Endothelial cell of umbilical vein (primary cell): ENCODE data around the gene SEC14L6. TPM values are rescaled to one million over a fixed set of nuclear protein-coding genes. Genes with fewer than 3 reads are reported as not detected.

Source experiments
- BruUV-seq: library from RNA; stranded (reverse); fragments of 400-500 nt; replicated peaks from 2 replicates; lab custom pipeline; 2021; lab: Mats Ljungman, UMichigan
- CTCF ChIA-PET: fragments of 300-600, 350-600 bp; sonication (Branson Sonifier 250); formaldehyde crosslinking; loops from one replicate; lab custom pipeline; 2021; ENCODE audit warnings: antibody characterized with exemption, inconsistent platforms; lab: Charles Lee
- POLR2A ChIA-PET: fragments of 300-600, 350-600 bp; sonication (Branson Sonifier 250); formaldehyde crosslinking; loops from one replicate; lab custom pipeline; 2021; ENCODE audit warnings: antibody characterized with exemption, inconsistent platforms; lab: Charles Lee
- DNase-seq: peaks from one replicate; pipeline ENCODE4 v3.0.0-alpha.2; 2011; ENCODE audit warnings: low read depth, low spot score
- FAIRE-seq: peaks from 2 replicates; lab custom pipeline; 2011; peaks lifted over from hg19 to GRCh38; lab: Jason Lieb, UNC
- H2AFZ ChIP-seq: 2 replicates; pipeline ENCODE4 v1.6.0; 2012; ENCODE audit warnings: low read depth, low read length, control low read depth, inconsistent platforms
- H3K27ac ChIP-seq: 2 replicates; pipeline ENCODE4 v1.5.1; 2011; ENCODE audit warnings: low read depth, mild to moderate bottlenecking, control low read depth, low read length, moderate library complexity; ENCODE audit not compliant: insufficient read depth
- H3K27me3 ChIP-seq, 2 experiments: 2 replicates each; pipeline versions ENCODE4 v1.6.0 to v1.6.1; 2011; ENCODE audit warnings: low read length in 2 of 2, mixed read lengths in 1 of 2; ENCODE audit not compliant: control insufficient read depth in 2 of 2, insufficient read depth in 2 of 2
- H3K36me3 ChIP-seq, 2 experiments: 2 replicates in 1 of 2; 3 replicates in 1 of 2; pipeline ENCODE4 v1.5.1; 2011; ENCODE audit warnings: low read length in 2 of 2, mild to moderate bottlenecking in 1 of 2, moderate library complexity in 1 of 2; ENCODE audit not compliant: control insufficient read depth in 2 of 2, insufficient read depth in 2 of 2; ENCODE audit errors: extremely low read depth in 1 of 2
- H3K4me1 ChIP-seq: 3 replicates; pipeline ENCODE4 v1.5.1; 2011; ENCODE audit warnings: mild to moderate bottlenecking, low read length; ENCODE audit not compliant: control insufficient read depth, insufficient read depth; ENCODE audit errors: extremely low read depth
- H3K4me2 ChIP-seq: 2 replicates; pipeline ENCODE4 v1.6.1; 2011; ENCODE audit warnings: low read length, control low read depth, mixed read lengths; ENCODE audit not compliant: insufficient read depth
- H3K4me3 ChIP-seq, 3 experiments: fragments of 200-600 bp in 1 of 3; sonication (generic), shearing (Covaris generic) in 1 of 3; replicated peaks in 1 of 3; 2 replicates each; pipeline ENCODE4 v1.5.1; 2011 to 2016; ENCODE audit warnings: control low read depth in 3 of 3, low read length in 3 of 3, mild to moderate bottlenecking in 2 of 3, inconsistent platforms in 1 of 3, low read depth in 1 of 3, moderate library complexity in 1 of 3; ENCODE audit not compliant: insufficient read depth in 1 of 3
- H3K79me2 ChIP-seq: 2 replicates; pipeline ENCODE4 v1.6.0; 2012; ENCODE audit warnings: low read length, inconsistent platforms; ENCODE audit not compliant: control insufficient read depth, insufficient read depth
- H3K9ac ChIP-seq: replicated peaks from 2 replicates; pipeline ENCODE3; 2011; ENCODE audit warnings: low read length, control low read depth; ENCODE audit not compliant: insufficient read depth; ENCODE audit errors: extremely low read depth
- H3K9me1 ChIP-seq: replicated peaks from 3 replicates; pipeline ENCODE4 v1.6.0; 2011; ENCODE audit warnings: mild to moderate bottlenecking, low read length; ENCODE audit not compliant: control insufficient read depth, insufficient read depth; ENCODE audit errors: extremely low read depth
- H3K9me3 ChIP-seq: replicated peaks from 2 replicates; pipeline ENCODE4 v1.5.1; 2012; ENCODE audit warnings: low read length, inconsistent platforms; ENCODE audit not compliant: control insufficient read depth, insufficient read depth
- H4K20me1 ChIP-seq: replicated peaks from 2 replicates; pipeline ENCODE3; 2011; ENCODE audit warnings: mild to moderate bottlenecking, low read length; ENCODE audit not compliant: control insufficient read depth, insufficient read depth; ENCODE audit errors: extremely low read depth
- CTCF ChIP-seq, 2 donors: IDR thresholded peaks; 1 replicate in 1 of 2; 2 replicates in 1 of 2; pipeline ENCODE4 v1.5.1; 2011; ENCODE audit warnings: low read length in 2 of 2, mild to moderate bottlenecking in 2 of 2, moderate library complexity in 2 of 2, control low read depth in 1 of 2, inconsistent platforms in 1 of 2, low read depth in 1 of 2; ENCODE audit not compliant: insufficient read depth in 1 of 2; ENCODE audit errors: extremely low read depth in 1 of 2
- EZH2 ChIP-seq: IDR thresholded peaks from 2 replicates; pipeline ENCODE4 v1.6.1; 2012; ENCODE audit warnings: borderline replicate concordance, low read depth, mild to moderate bottlenecking, moderate library complexity, low read length, inconsistent platforms; ENCODE audit not compliant: severe bottlenecking
- FOS ChIP-seq: IDR thresholded peaks from 2 replicates; pipeline ENCODE4 v1.6.1; 2011; ENCODE audit warnings: mild to moderate bottlenecking, low read length, moderate library complexity, borderline replicate concordance; ENCODE audit not compliant: insufficient read depth
- GATA2 ChIP-seq: IDR thresholded peaks from 2 replicates; pipeline ENCODE4 v1.7.0; 2011; ENCODE audit warnings: low read depth, mild to moderate bottlenecking, moderate library complexity, mixed read lengths, low read length; ENCODE audit not compliant: insufficient read length, insufficient read depth
- JUN ChIP-seq: IDR thresholded peaks from 2 replicates; pipeline ENCODE4 v1.6.1; 2011; ENCODE audit warnings: borderline replicate concordance, low read depth; ENCODE audit not compliant: insufficient read length, insufficient read depth
- MYC ChIP-seq: IDR thresholded peaks from one replicate; pipeline ENCODE4 v1.6.1; 2011; ENCODE audit warnings: mild to moderate bottlenecking, low read depth, low read length
- POLR2A ChIP-seq: IDR thresholded peaks from 2 replicates; pipeline ENCODE4 v1.6.1; 2012; ENCODE audit warnings: low read depth, mild to moderate bottlenecking, control low read depth, low read length
- POLR2AphosphoS5 ChIP-seq: IDR thresholded peaks from 2 replicates; pipeline ENCODE4 v1.6.1; 2012; ENCODE audit warnings: low read depth, mild to moderate bottlenecking, control low read depth, low read length, moderate library complexity; ENCODE audit not compliant: insufficient read depth
- dilution Hi-C: fragments of 300-500 bp; cut with MboI; formaldehyde crosslinking; loops from one replicate; pipeline ENCODE4 v1.15.0; 2019; ENCODE audit warnings: low sequenced_read_pairs; ENCODE audit not compliant: extremely low pct_ligation_motif_present
- intact Hi-C: fragments of 100-400 bp; cut with micrococcal nuclease; formaldehyde crosslinking; loops from one replicate; pipeline ENCODE4 v1.10.0; 2022
- polyA plus RNA-seq, 4 experiments: library from polyadenylated mRNA; depleted of rRNA in 3 of 4; stranded (reverse) in 3 of 4; unstranded in 1 of 4; fragments of >200 nt; gene quantifications; 2 replicates each; pipeline versions ENCODE4 v1.2.1 to v1.2.3, GENCODE V29; 2011 to 2012; ENCODE audit warnings: missing spikeins in 1 of 4
- total RNA-seq: library from RNA; stranded (reverse); gene quantifications from 2 replicates; pipeline ENCODE4 v1.2.3, GENCODE V29; 2021
- TF ChIP-seq, protein P1 (sequence below): IDR thresholded peaks from 2 replicates; pipeline ENCODE4 v1.6.1; 2011; ENCODE audit not compliant: insufficient read depth, insufficient read length

SEC14L6 gene
- total and polyA plus RNA-seq, 2 donors (not counting 3 experiments of a cell fraction or from before 2014, with no cell fraction given) = 0.04 to 0.15 TPM

GRCh38 chr22:30513462-30513861, 33.1 kb downstream of the SEC14L6 start:
- no TSS peak for BruUV-seq

GRCh38 chr22:30511911-30512310, 34.6 kb downstream of the SEC14L6 start:
- H4K20me1 ChIP-seq = no peaks in the 10 kb centered on the region
- no TSS peak for BruUV-seq
- FAIRE-seq (no peak), DNase-seq (no peak)
- H3K9me1 ChIP-seq = no peaks in the 10 kb centered on the region
- H3K27ac ChIP-seq = no peak overlapping the region
- H3K9ac ChIP-seq = no peak overlapping the region
- TF ChIP-seq MYC = no peak
- TF ChIP-seq POLR2AphosphoS5 = no peak
- TF ChIP-seq, protein P1, sequence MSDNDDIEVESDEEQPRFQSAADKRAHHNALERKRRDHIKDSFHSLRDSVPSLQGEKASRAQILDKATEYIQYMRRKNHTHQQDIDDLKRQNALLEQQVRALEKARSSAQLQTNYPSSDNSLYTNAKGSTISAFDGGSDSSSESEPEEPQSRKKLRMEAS = no peak
- no peak for TF ChIP-seq POLR2A
- no peak for TF ChIP-seq JUN
- no peak for TF ChIP-seq GATA2
- no peak for TF ChIP-seq EZH2
- TF ChIP-seq CTCF (IDR thresholded peaks at IDR 0.05; ENCODE audit: extremely low read depth in 1 of 2, insufficient read depth in 1 of 2, low read depth in 1 of 2, low read length in 2 of 2) = no peak
- TF ChIP-seq FOS = no peak
- ChIA-PET CTCF (interaction anchor here (0.8 kb wide), 1 partner anchor 27 kb away, joined by 4 read pairs; no protein-coding TSS in a partner anchor), POLR2A (no interaction called here)
- dilution Hi-C loops = no loop called here
- no peak overlapping the region for H3K4me2 ChIP-seq
- H3K4me3 ChIP-seq = no peak overlapping the region
- H3K36me3 ChIP-seq = no peaks in the 10 kb centered on the region
- intact Hi-C loops = no loop called here
- no peaks in the 10 kb centered on the region for H3K9me3 ChIP-seq
- H3K4me1 ChIP-seq = no peaks in the 10 kb centered on the region
- no peak overlapping the region for H2AFZ ChIP-seq
- H3K79me2 ChIP-seq = no peaks in the 10 kb centered on the region
- H3K27me3 ChIP-seq = no peaks in the 10 kb centered on the region

More at GRCh38 chr22:30513462-30513861, 33.1 kb downstream of the SEC14L6 start:
- H3K9me3 ChIP-seq = no peaks in the 10 kb centered on the region
- H3K4me1 ChIP-seq = no peaks in the 10 kb centered on the region
- DNase-seq (no peak), FAIRE-seq (no peak)
- no peak overlapping the region for H3K9ac ChIP-seq
- no peaks in the 10 kb centered on the region for H4K20me1 ChIP-seq
- intact Hi-C loops = no loop called here
- H3K4me3 ChIP-seq = no peak overlapping the region
- ChIA-PET POLR2A (no interaction called here), CTCF (no interaction called here)
- H3K9me1 ChIP-seq = no peaks in the 10 kb centered on the region
- no peak overlapping the region for H3K27ac ChIP-seq
- TF ChIP-seq CTCF (IDR thresholded peaks at IDR 0.05; ENCODE audit: extremely low read depth in 1 of 2, insufficient read depth in 1 of 2, low read depth in 1 of 2, low read length in 2 of 2) = no peak
- no peak for TF ChIP-seq MYC
- TF ChIP-seq POLR2AphosphoS5 = no peak
- TF ChIP-seq JUN = no peak
- no peaks in the 10 kb centered on the region for H3K27me3 ChIP-seq
- no peaks in the 10 kb centered on the region for H3K36me3 ChIP-seq
- dilution Hi-C loops = no loop called here
- H3K79me2 ChIP-seq = no peaks in the 10 kb centered on the region
- no peak overlapping the region for H3K4me2 ChIP-seq
- H2AFZ ChIP-seq = no peak overlapping the region
